Daoy (cell line): ENCODE measurements around the gene ITIH2. TPM values are rescaled to one million over a fixed set of nuclear protein-coding genes. Genes with fewer than 3 reads are reported as not detected.
"Not testable (repeated sequence)": the region's sequence is repeated elsewhere in the genome, so short reads cannot be mapped to it uniquely, and the experiment has no call there.

Source experiments
- DNase-seq: peaks from one replicate; pipeline ENCODE4 v3.0.0-alpha.2; 2015; ENCODE audit warnings: low read depth
- total RNA-seq: library from RNA; depleted of rRNA; stranded (reverse); fragments of >200 nt; shearing (Covaris generic); gene quantifications from 2 replicates; pipeline ENCODE4 v1.2.3, GENCODE V29; 2014

ITIH2 gene
- total RNA-seq, 1 experiment from 2014 or later = not detected

DNA sequence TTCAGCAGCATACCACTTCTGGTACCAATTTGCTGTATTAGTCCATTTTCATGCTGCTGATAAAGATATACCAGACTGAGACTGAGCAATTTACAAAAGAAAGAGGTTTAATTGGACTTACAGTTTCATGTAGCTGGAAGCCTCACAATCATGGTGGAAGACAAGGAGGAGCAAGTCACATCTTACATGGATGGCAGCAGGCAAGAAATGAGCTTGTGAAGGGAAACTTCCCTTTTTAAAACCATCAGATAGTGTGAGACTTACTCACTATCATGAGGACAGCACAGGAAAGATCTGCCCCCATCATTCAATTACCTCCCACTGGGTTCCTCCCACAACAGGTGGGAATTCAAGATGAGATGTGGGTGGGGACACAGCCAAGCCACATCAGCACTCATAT lies 9.9 kb upstream of the ITIH2 start:
- not testable (repeated sequence) for DNase-seq

DNA sequence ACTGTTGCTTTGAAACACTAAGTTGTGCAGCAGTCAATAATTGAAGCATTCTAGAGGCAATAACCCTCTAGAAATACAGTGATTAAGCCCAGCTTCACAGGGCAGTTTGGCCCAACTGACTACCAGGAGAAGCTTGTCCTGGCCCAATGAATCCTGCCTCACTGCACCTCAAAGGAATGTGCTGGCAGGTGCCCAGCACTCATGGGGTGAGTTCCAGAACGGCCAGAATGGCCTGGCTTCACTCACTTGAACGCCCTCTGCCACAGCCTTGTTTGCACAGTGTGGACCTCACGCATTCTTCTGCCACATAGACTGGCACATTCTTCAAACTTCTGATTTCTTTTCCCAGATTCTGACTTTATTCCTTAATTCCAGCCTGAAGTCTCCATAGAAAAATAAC lies 6.6 kb upstream of the ITIH2 start:
- DNase-seq = no peak

DNA sequence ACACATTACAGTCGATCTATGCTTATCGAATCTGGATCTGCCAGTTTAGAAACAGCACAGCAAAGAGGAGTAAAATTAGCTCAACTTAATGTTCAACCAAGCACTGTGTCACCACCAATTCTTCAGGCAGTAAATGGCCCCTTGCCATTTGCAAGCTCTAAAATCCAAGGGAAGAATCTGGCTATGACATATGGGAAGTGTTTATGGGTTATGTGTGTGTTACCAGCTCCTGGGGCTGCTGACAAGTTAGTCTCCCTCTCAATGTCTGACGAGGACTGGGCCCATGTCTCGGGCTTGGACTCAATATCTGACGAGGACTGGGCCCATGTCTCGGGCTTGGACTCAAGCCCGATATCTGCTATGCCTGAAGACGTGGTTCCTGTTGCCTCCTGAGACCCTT lies 5.7 kb upstream of the ITIH2 start:
- DNase-seq = peak; percentile 32

DNA sequence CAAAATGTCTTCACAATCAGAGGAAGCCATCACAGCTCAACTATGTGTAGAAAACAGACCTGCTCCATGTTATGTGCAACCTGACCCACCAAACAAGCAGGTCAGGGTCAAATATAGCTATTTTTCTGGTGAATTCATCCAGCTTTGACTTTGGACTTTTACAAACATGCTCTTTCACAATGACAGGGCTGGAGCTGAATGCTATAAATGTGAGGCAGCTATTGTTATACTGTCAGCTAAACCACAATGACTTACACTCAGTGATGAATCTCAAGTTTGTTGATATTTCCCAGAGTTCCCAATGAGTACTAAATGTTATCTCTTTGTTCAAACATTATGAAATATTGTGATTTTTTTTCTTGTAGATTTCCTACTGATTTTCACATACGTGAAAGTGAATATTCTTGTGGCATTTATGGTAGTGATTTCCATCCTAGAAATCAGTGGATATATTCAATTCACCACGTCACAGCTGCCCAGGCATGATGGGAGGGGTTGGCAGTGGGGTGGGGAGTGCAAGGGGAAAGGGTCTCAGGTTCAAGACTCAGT lies 2.5 kb upstream of the ITIH2 start:
- DNase-seq = peak; percentile 29

DNA sequence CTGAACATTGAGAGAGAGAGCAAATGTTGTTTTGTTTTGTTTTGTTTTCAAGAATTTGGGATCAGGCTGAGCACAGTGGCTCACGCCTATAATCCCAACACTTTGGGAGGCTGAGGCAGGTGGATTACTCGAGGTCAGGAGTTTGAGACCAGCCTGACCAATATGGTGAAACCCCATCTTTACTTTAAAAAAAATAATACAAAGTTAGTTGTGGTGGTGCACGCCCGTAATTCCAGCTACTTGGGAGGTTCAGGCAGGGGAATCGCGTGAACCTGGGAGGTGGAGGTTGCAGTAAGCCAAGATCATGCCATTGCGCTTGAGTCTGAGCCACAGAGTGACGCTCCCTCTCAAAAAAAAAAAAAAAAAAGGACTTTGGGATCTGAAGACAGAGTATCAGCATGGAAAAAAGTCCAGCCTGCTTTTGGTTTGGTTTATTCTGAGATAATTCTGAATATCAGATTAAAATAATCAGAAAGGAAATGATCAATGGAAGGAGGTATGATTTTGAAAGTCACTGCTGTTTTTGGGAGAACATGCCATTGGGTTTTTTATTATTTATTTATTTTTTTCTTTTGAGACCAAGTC lies 1.9 kb upstream of the ITIH2 start:
- no peak for DNase-seq

DNA sequence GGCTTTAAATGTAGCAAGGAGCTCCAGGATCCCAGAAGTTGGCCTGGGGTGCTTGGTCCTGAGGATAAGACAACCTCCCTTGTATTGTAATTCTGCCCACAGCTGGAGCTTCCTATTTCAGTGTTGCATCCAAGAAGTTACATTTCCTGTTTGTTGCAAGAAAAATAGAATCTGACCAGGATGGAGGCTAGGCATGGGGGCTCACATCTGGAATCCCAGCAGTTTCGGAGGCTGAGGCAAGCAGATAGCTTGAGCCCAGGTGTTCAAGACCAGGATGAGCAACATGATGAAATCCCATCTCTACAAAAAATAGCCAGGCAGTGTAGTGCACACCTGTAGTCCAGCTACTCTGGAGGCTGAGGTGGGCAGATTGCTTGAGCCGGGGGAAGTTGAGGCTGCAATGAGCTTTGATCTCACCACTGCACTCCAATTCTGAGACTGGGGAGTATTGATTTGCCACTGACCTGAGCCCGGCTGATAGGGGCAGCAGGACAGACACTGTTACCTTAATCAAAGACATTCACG lies 766 bp upstream of the ITIH2 start:
- DNase-seq = no peak

DNA sequence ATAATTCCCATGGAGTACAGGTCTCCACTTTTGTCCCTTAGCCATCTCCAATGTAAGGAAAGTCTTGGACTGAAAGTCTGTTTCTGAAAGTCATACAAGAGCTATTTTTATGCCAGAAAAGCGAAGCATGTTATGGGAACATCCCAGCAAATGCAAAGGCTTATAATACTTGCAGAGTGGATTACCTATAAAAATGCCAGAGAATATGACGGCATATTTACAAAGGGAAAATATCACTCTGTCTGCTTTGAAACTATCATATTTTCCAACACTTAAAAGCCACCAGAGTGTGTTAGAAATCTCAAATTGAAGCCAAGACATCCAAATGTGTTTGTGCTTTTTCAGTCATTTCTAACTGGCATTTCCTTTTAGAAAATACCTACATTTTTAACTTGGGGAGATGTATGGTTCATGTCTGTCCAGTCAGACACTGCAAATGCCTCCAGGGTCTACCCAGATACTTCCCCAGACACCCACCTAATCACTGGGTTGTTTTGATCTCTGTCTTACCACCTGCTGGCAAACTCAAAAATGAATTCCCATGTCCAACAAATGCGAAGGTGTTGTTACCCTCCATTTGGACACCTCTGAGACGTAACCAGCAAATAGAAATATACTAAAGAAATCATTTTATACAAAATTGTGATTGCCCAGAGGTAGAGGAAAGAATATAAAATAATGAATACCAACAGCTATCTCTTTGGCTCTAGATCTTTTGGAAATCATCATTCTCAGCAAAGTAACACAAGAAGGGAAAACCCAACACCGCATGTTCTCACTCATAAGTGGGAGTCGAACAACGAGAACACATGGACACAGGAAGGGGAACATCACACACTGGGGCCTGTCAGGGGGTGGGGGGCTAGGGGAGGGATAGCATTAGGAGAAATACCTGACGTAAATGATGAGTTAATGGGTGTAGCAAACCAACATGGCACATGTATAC lies 1.2 kb downstream of the ITIH2 start:
- DNase-seq = no peak

DNA sequence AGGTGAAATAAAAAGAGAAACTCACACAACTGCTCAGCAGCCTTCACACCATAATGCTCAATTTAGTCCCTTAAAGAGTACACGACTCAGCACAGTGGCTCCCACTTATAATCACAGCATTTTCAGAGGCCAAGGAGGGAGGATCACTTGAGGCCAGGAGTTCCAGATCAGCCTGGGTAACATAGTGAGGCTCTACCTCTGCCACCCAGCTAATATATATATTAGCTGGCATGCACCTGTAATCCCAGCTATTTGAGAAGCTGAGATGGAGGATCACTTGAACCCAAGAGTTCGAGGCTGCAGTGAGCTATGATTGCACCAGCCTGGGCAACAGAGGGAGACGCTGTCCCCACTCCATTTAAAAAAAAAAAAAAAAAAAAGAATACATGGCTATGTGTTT lies 2.2 kb downstream of the ITIH2 start:
- no peak for DNase-seq

DNA sequence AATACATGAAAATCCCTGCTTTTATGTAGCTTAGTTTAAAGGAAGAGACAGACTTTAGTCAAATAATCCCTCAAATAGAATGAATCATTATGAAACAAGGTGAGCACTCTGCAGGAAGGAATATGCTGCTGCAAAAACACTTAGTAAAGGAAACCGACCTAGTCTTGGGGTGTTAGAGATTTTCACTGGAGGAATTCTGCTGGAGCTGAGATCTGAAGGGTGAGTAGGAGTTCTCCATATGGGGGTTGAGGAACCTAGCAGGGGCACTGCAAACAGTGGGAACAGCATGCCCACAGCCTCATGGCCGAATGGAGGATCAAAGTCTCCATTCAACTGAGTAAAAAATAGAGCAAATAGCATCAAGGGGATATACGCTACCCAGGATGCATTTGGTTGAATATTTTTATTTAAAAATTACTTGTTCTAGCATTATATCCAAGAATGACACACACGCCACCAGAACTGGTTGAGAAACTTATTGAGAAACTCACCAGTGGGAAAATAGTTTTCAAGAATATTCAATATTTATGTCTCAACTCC lies 3.5 kb downstream of the ITIH2 start:
- DNase-seq = no peak

DNA sequence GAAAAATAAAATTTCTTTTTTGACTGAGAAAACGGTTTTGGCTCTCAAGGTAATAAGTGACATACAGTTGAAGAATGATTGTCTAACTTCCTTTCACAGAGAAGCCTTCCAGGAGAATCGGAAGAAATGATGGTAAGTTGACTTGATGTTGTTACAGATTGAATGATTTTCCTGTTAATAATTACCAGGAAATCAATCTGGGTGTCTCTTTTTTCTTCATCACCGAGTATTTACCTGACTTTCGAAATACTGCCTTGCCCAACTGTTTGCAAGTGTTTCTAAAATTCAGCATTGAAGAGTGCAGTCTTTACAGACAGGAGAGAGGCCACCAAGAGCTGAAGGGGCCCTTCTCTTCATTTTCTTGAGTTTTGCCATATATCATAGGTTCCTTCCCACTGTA lies 4.0 kb downstream of the ITIH2 start:
- DNase-seq = no peak

DNA sequence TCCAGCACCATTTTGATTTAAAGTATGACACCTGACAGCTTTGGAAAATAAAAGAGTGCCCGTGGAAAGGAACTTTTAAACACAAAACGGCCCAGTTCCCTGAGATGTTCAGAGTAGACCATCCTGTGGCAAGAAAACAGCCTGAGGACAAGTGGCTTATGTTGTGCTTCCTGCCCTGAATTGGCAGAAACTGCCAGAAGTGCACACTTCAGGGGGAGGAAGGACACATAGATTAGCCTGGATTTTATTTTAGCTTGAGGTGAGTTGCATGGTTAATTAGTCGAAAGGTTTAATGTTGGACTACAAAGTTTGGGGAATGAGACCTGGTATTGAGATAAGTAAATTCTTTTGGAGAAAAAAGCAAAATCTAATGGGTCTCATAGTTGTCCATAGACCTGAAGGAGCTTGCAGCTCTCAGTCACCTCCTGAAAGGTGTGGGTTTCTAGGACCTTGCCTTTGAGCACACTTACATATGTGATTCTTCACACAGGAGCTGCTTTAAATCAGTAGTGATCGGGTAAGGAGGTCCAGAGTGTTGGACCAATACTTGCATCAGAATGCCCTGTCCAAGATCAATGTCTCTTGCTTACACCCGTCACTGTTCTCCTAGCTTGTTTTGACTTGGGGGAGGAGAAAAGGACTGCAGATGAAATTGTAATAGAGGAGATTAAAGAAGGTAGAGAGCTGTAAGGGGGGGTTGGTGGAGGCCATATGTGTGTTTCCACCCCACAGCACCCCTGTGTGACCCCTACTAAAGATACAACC lies 4.9 kb downstream of the ITIH2 start:
- DNase-seq = no peak

DNA sequence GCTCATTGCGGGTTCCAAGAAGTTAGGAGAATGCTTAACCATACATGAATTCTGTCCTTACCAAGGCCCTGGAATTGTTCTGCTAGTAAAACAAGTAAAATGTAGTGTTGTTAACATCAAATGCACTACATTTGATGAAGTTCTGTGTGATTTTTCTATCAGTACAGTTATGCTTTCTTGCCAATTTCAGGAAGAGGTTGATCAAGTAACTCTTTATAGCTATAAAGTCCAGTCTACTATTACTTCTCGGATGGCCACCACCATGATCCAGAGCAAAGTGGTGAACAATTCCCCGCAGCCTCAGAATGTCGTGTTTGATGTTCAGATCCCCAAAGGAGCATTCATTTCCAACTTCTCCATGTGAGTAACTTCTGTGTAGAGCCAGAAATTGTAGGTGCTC lies 5.7 kb downstream of the ITIH2 start:
- DNase-seq = no peak

DNA sequence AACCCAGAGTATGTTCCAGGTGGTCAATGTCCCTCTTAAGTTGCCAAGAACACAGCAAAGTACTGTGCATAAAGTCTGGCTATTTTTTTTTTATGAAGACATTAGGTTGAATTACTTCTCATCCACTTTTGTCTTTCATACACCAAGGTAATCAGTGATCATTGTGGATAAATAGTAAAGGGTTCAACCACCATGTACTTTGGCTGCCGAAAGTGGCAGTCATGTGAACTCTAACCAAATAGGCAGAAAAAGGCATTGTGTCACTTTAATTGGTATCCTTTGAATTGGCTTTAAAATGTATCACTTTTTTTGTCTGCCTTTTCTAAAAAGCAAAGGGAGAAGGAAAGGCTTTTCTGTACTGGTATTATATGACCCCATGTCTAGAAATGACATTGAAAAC lies 7.3 kb downstream of the ITIH2 start:
- no peak for DNase-seq

DNA sequence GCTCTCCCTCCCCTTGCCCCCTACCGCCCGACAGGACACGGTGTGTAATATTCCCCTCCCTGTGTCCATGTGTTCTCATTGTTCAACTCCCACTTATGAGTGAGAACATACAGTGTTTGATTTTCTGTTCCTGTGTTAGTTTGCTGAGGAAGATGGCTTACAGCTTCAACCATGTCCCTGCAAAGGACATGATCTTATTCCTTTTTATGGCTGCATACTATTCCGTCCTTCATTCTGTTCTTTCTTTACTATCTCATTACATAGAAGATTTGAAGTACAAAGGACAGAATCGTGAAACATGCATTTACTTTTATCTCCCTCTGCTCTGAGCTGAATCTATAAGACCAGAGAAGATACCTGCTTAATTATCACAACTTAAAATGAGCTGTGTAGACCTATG lies 8.0 kb downstream of the ITIH2 start:
- DNase-seq = not testable (repeated sequence)

DNA sequence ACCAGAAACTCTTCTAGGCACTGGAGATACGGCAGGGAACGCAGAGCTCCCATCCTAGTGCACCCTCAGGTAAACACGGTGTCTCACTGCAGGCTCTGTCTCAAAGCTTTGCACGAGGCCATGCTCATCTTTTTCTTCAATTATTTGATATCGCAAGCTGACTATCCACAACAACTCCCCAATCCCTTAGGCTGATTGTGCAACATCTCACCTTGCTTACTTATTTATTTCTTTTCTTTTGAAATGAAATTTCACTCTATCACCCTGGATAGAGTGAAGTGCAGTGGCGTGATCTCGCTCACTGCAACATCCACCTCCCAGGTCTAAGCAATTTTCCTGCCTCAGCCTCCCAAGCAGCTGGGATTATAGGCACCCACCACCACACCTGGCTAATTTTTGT lies 12.4 kb downstream of the ITIH2 start:
- DNase-seq = no peak

DNA sequence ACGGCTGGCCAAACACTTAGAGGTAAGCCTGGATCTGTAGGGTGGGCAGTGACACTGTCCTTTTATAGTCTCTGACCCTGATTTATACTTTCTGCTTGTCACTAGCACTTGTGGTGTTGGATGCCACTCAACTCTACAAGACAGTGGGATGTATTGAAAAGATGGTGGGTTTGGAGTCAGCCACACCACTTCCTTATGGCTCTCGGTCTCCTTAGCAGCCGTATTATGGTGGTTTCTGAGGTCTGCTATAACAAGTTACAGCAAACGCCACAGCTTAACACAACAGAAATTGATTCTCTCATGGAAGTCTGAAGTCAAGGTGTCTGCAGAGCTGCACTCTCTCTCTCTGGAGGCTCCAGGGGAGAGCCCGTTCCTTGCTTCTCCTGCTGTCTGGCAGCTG lies 14.7 kb downstream of the ITIH2 start:
- DNase-seq = no peak

DNA sequence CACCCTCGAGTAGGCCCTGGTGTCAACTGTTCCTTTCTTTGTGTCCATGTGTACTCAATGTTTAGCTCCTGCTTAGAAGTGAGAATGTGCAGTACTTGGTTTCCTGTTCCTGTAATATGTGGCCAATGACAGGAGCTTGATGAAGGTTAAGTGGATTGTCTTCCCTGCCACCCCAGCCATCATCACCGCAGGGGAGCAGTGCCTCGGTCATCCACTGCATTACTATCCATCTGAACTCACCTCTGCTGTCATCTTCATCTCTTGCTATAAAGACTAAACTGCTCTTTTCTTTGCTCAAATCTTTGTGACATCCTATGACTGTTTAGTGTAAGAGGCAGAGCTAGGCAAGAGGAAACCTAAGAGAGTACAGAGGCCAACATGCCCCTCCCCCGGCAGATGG lies 15.6 kb downstream of the ITIH2 start:
- DNase-seq = no peak

DNA sequence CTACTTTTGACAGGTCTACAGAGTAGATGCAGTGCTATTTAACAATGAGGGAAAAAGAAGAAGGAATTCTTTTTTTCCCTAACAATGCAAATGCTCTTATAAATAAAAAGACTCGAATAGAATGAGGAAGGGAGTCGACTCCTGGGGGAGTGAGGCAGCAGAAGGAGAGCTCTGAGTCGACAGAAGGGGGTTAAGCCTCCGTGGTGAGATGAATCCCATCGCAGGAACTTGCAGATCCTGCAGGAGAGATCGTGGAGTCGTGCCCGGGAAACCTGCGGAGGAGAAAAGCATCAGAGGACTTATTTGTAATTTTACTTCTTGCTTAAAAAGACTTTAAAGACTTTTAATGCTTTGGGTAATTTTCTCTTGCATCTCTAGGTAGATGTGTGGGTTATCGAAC lies 17.4 kb downstream of the ITIH2 start:
- no peak for DNase-seq

DNA sequence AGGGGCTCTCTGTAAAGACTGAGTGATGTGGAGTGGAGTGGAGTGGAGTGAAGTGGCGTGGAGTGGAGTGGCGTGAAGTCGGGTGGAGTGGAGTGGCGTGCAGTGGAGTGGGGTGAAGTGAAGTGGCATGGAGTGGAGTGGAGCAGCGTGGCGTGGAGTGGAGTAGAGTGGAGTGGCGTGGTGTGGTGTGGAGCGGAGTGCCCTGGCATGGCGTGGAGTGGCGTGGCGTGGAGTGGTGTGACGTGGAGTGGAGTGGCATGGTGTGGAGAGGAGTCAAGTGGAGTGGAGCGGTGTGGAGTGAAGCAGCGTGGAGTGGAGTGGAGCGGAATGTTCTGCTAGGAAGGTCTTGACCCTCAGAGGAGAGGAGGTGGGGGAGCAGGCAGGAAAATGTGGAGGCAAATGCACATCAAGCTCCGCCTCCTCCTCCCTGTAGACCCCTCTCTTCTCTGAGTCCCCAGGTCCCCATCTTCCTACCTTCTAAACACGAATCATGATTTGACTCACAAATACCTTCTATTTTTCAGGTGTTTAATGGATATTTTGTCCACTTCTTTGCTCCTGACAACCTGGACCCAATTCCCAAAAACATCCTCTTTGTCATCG lies 19.9 kb downstream of the ITIH2 start:
- DNase-seq = no peak

DNA sequence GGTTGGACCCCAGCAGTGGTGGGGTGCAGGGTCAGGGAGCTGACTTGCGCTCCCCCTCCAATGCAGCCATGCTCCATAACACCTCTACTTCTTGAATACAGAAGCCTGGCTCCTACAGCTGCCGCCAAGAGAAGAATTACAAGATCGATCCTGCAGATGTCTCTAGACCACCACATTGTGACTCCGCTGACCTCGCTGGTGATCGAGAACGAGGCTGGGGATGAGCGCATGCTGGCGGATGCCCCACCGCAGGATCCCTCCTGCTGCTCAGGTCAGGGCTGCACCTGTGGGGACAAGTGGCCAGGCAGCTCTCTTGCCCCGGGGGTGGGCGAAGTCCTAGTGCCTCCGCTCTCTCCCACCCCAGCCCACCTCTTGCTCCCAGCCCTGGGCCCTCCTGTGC lies 31.7 kb downstream of the ITIH2 start:
- DNase-seq = no peak
